Common myeloid progenitor, CD34-positive (primary cell): Measurements from ENCODE around the gene PNPLA1.

Source experiments
- CTCF ChIA-PET: fragments of 350-600 bp; sonication (Branson Sonifier 250); formaldehyde crosslinking; loops from one replicate; lab custom pipeline; 2021; ENCODE audit warnings: antibody characterized with exemption; lab: Charles Lee
- POLR2A ChIA-PET: fragments of 350-600 bp; sonication (Branson Sonifier 250); formaldehyde crosslinking; loops from one replicate; lab custom pipeline; 2021; ENCODE audit warnings: antibody characterized with exemption; lab: Charles Lee
- DNase-seq, 3 donors: peaks; one replicate each; pipeline versions ENCODE4 v3.0.0 to v3.0.0-alpha.2; 2013
- H3K27ac ChIP-seq, 2 experiments: 1 replicate in 1 of 2; 2 replicates in 1 of 2; pipeline ENCODE4 v1.7.0; 2013; ENCODE audit warnings: inconsistent platforms in 2 of 2, low read length in 2 of 2, mild to moderate bottlenecking in 2 of 2, low read depth in 1 of 2, moderate library complexity in 1 of 2; ENCODE audit not compliant: severe bottlenecking in 2 of 2, insufficient read depth in 1 of 2, poor library complexity in 1 of 2
- H3K27me3 ChIP-seq, 5 experiments: replicated peaks in 2 of 5; 1 replicate in 3 of 5; 2 replicates in 2 of 5; pipeline versions ENCODE4 v1.6.1 to v1.7.0; 2013; ENCODE audit warnings: low read length in 4 of 5, mild to moderate bottlenecking in 2 of 5, moderate library complexity in 2 of 5, inconsistent platforms in 1 of 5; ENCODE audit not compliant: insufficient read depth in 5 of 5, control insufficient read depth in 4 of 5
- H3K36me3 ChIP-seq, 4 experiments: 1 replicate in 2 of 4; 2 replicates in 2 of 4; pipeline versions ENCODE4 v1.6.1 to v1.7.0; 2013; ENCODE audit warnings: low read length in 3 of 4, control low read depth in 1 of 4, mild to moderate bottlenecking in 1 of 4; ENCODE audit not compliant: control insufficient read depth in 4 of 4, insufficient read depth in 4 of 4
- H3K4me1 ChIP-seq, 4 experiments: 1 replicate in 3 of 4; 2 replicates in 1 of 4; pipeline versions ENCODE4 v1.6.1 to v1.7.1; 2013; ENCODE audit warnings: low read length in 3 of 4, mild to moderate bottlenecking in 3 of 4, control low read depth in 1 of 4, inconsistent platforms in 1 of 4, moderate library complexity in 1 of 4; ENCODE audit not compliant: control insufficient read depth in 4 of 4, insufficient read depth in 4 of 4; ENCODE audit errors: control extremely low read depth in 1 of 4
- H3K4me3 ChIP-seq, 7 experiments: 1 replicate in 4 of 7; 2 replicates in 3 of 7; pipeline versions ENCODE4 v1.5.1 to v1.7.0; 2013; ENCODE audit warnings: mild to moderate bottlenecking in 7 of 7, low read length in 6 of 7, moderate library complexity in 6 of 7, inconsistent platforms in 2 of 7, low read depth in 2 of 7, control low read depth in 1 of 7; ENCODE audit not compliant: insufficient read depth in 4 of 7, control insufficient read depth in 1 of 7; ENCODE audit errors: extremely low read depth in 1 of 7
- H3K9me3 ChIP-seq, 5 experiments: 1 replicate in 4 of 5; 2 replicates in 1 of 5; pipeline versions ENCODE4 v1.6.1 to v1.7.1; 2013; ENCODE audit warnings: low read length in 4 of 5, mild to moderate bottlenecking in 2 of 5, inconsistent platforms in 1 of 5, low read depth in 1 of 5, moderate library complexity in 1 of 5; ENCODE audit not compliant: control insufficient read depth in 4 of 5, insufficient read depth in 2 of 5; ENCODE audit errors: control extremely low read depth in 1 of 5
- WGBS: methylation state at CpG from one replicate; pipeline ENCODE4 v1.1.5; 2013; ENCODE audit not compliant: insufficient coverage; 5-methylcytosine and 5-hydroxymethylcytosine counted together

The PNPLA1 gene

GRCh38 chr6:36330366-36330765 is 60.5 kb downstream of the PNPLA1 start:
- 99% methylated on average over 12 of the region's 14 CpGs for WGBS
- CTCF ChIA-PET = interaction anchor here (0.6 to 2.1 kb wide), 7 partner anchors 11 to 439 kb away, joined by 3 to 6 read pairs (median 3); no protein-coding TSS in a partner anchor

GRCh38 chr6:36331381-36331780 is 61.5 kb downstream of the PNPLA1 start:
- no peaks in the 10 kb centered on the region for H3K9me3 ChIP-seq
- ChIA-PET POLR2A (no interaction called here), CTCF (interaction anchor here (1.2 to 1.7 kb wide), 2 partner anchors 21 to 25 kb away, joined by 3 to 4 read pairs; no protein-coding TSS in a partner anchor)
- 100% methylated on average over 4 of the region's 6 CpGs for WGBS
- no peaks in the 10 kb centered on the region for H3K36me3 ChIP-seq
- H3K27me3 ChIP-seq = peaks cover 0 to 15% (median 10%) of the 10 kb centered on the region in 5 experiments
- H3K27ac ChIP-seq = no peak overlapping the region
- H3K4me1 ChIP-seq = peaks cover 0 to 7% (median 2%) of the 10 kb centered on the region in 4 experiments
- no peak for DNase-seq
- no peak overlapping the region for H3K4me3 ChIP-seq

More at GRCh38 chr6:36330366-36330765, 60.5 kb downstream of the PNPLA1 start:
- H3K4me3 ChIP-seq = no peak overlapping the region
- peaks cover 0 to 15% (median 10%) of the 10 kb centered on the region in 5 experiments for H3K27me3 ChIP-seq
- no peaks in the 10 kb centered on the region for H3K36me3 ChIP-seq
- peaks cover 0 to 7% (median 2%) of the 10 kb centered on the region in 4 experiments for H3K4me1 ChIP-seq
- no peak overlapping the region for H3K27ac ChIP-seq
- no peak for DNase-seq
- POLR2A ChIA-PET = interaction anchor here (0.6 kb wide), 1 partner anchor 544 kb away, joined by 4 read pairs; no protein-coding TSS in a partner anchor
- H3K9me3 ChIP-seq = no peaks in the 10 kb centered on the region

- CTCF ChIA-PET = interaction anchor here (0.9 to 2.3 kb wide), 4 partner anchors 10 to 30 kb away, joined by 3 to 5 read pairs (median 4); no protein-coding TSS in a partner anchor
- Histone ChIP-seq H3K4me1 (peaks cover 0 to 3% (median under 1%) of the 10 kb centered on the region in 4 experiments), H3K9me3 (no peaks in the 10 kb centered on the region), H3K4me3 (no peak overlapping the region), H3K27me3 (peaks cover 0 to 14% (median 10%) of the 10 kb centered on the region in 5 experiments), H3K36me3 (no peaks in the 10 kb centered on the region), H3K27ac (no peak overlapping the region)
- DNase-seq = no peak
- 86% methylated on average over 1 of the region's 8 CpGs for WGBS
- POLR2A ChIA-PET = no interaction called here
These were observed 63.5 kb downstream of the PNPLA1 start for GRCh38 chr6:36333171-36333895.

- Histone ChIP-seq H3K4me1 (peaks cover 0 to 3% (median under 1%) of the 10 kb centered on the region in 4 experiments), H3K9me3 (no peaks in the 10 kb centered on the region), H3K36me3 (no peaks in the 10 kb centered on the region), H3K4me3 (no peak overlapping the region), H3K27ac (no peak overlapping the region), H3K27me3 (peaks cover 0 to 14% (median 10%) of the 10 kb centered on the region in 5 experiments)
- ChIA-PET CTCF (interaction anchor here (0.9 to 2.3 kb wide), 3 partner anchors 10 to 30 kb away, joined by 4 to 5 read pairs (median 5); no protein-coding TSS in a partner anchor), POLR2A (no interaction called here)
- 50% methylated on average over 14 of the region's 20 CpGs for WGBS
- DNase-seq = no peak
These were observed 64.3 kb downstream of the PNPLA1 start for GRCh38 chr6:36333931-36334725.

- 93% methylated on average over 13 of the region's 14 CpGs for WGBS
- H3K27ac ChIP-seq = no peak overlapping the region
- no peaks in the 10 kb centered on the region for H3K36me3 ChIP-seq
- H3K27me3 ChIP-seq = peaks cover 0 to 17% (median 13%) of the 10 kb centered on the region in 5 experiments
- H3K4me3 ChIP-seq = no peak overlapping the region
- CTCF ChIA-PET = interaction anchor here (0.7 to 2.3 kb wide), 2 partner anchors 9 to 10 kb away, joined by 3 to 5 read pairs; no protein-coding TSS in a partner anchor
- H3K4me1 ChIP-seq = peaks cover 0 to 3% (median under 1%) of the 10 kb centered on the region in 4 experiments
- H3K9me3 ChIP-seq = no peaks in the 10 kb centered on the region
- no peak for DNase-seq
- POLR2A ChIA-PET = no interaction called here
These were observed 65.1 kb downstream of the PNPLA1 start for GRCh38 chr6:36334832-36335459.

GRCh38 chr6:36335465-36336207 is 65.8 kb downstream of the PNPLA1 start:
- no peak for DNase-seq
- Histone ChIP-seq H3K4me1 (peaks cover 0 to 3% (median 1%) of the 10 kb centered on the region in 4 experiments), H3K27ac (no peak overlapping the region), H3K9me3 (no peaks in the 10 kb centered on the region), H3K27me3 (peaks cover 0 to 21% (median 19%) of the 10 kb centered on the region in 5 experiments), H3K4me3 (no peak overlapping the region), H3K36me3 (no peaks in the 10 kb centered on the region)
- ChIA-PET POLR2A (no interaction called here), CTCF (interaction anchor here (0.7 to 0.9 kb wide), 2 partner anchors 11 kb away, joined by 3 read pairs; no protein-coding TSS in a partner anchor)
- WGBS = 97% methylated on average over 11 of the region's 14 CpGs
